Neural cell (in vitro differentiated cells): ENCODE measurements around the gene LRMDA. TPM values are rescaled to one million over a fixed set of nuclear protein-coding genes. Genes with fewer than 3 reads are reported as not detected.

Experiments used
- H2AFZ ChIP-seq: fragments of 200-600, 300-800 bp; sonication (generic), shearing (Covaris generic); 2 replicates; pipeline ENCODE4 v1.6.0; 2014; ENCODE audit warnings: low read depth, mild to moderate bottlenecking, antibody characterized with exemption, low read length, moderate library complexity
- H3F3A ChIP-seq: fragments of 200-600 bp; shearing (Covaris generic); 2 replicates; pipeline ENCODE4 v1.6.1; 2016; ENCODE audit warnings: mild to moderate bottlenecking, moderate library complexity, mixed read lengths, antibody characterized with exemption, low read length; ENCODE audit not compliant: insufficient read depth, poor library complexity, severe bottlenecking
- H3K27ac ChIP-seq: fragments of 200-600, 300-800 bp; sonication (generic), shearing (Covaris generic); 2 replicates; pipeline ENCODE4 v1.5.1; 2014; ENCODE audit warnings: mild to moderate bottlenecking, low read length, moderate library complexity
- H3K27me3 ChIP-seq: fragments of 300-800, 200-600 bp; sonication (generic), shearing (Covaris generic); 2 replicates; pipeline ENCODE4 v1.6.0; 2014; ENCODE audit warnings: mild to moderate bottlenecking, low read depth, low read length, moderate library complexity; ENCODE audit not compliant: insufficient read depth
- H3K36me3 ChIP-seq: fragments of 300-800, 200-600 bp; sonication (generic), shearing (Covaris generic); 2 replicates; pipeline ENCODE4 v1.5.1; 2014; ENCODE audit warnings: mild to moderate bottlenecking, antibody characterized with exemption, low read length, moderate library complexity; ENCODE audit not compliant: insufficient read depth
- H3K4me2 ChIP-seq: fragments of 300-800, 200-600 bp; sonication (generic), shearing (Covaris generic); 2 replicates; pipeline ENCODE4 v1.6.0; 2014; ENCODE audit warnings: mild to moderate bottlenecking, low read length
- H3K4me3 ChIP-seq: fragments of 300-800, 200-600 bp; sonication (generic), shearing (Covaris generic); 2 replicates; pipeline ENCODE4 v1.5.1; 2014; ENCODE audit warnings: mild to moderate bottlenecking, low read length, moderate library complexity
- H3K79me2 ChIP-seq: fragments of 200-600 bp; shearing (Covaris generic); replicated peaks from 2 replicates; pipeline ENCODE4 v1.6.0; 2014; ENCODE audit warnings: mild to moderate bottlenecking, low read length, moderate library complexity; ENCODE audit not compliant: insufficient read depth
- H3K9ac ChIP-seq: fragments of 300-800, 200-600 bp; sonication (generic), shearing (Covaris generic); 2 replicates; pipeline ENCODE4 v1.6.1; 2016; ENCODE audit warnings: mild to moderate bottlenecking, low read length, mixed read lengths
- H3K9me2 ChIP-seq: fragments of 200-600 bp; shearing (Covaris generic); 2 replicates; pipeline ENCODE4 v1.6.1; 2016; ENCODE audit warnings: mild to moderate bottlenecking, low read length, mixed read lengths; ENCODE audit not compliant: insufficient read depth
- H3K9me3 ChIP-seq: fragments of 200-600, 300-800 bp; sonication (generic), shearing (Covaris generic); 2 replicates; pipeline ENCODE4 v1.6.1; 2016; ENCODE audit warnings: mild to moderate bottlenecking, mixed run types, low read length, moderate library complexity, mixed read lengths
- H4K20me1 ChIP-seq: fragments of 200-600 bp; shearing (Covaris generic); 2 replicates; pipeline ENCODE4 v1.6.1; 2016; ENCODE audit warnings: mild to moderate bottlenecking, mixed run types; ENCODE audit not compliant: insufficient read depth
- EP300 ChIP-seq: fragments of 450-650 bp; conservative IDR thresholded peaks from 2 replicates; pipeline ENCODE4 v1.6.1; 2014; ENCODE audit warnings: antibody characterized with exemption, mild to moderate bottlenecking, moderate library complexity; ENCODE audit not compliant: poor library complexity, severe bottlenecking
- EZH2 ChIP-seq: fragments of 200-600, 300-800 bp; shearing (Covaris generic), sonication (generic); IDR thresholded peaks from 2 replicates; pipeline ENCODE4 v1.6.1; 2014; ENCODE audit warnings: antibody characterized with exemption, low read length, borderline replicate concordance, mild to moderate bottlenecking; ENCODE audit not compliant: insufficient read depth, poor library complexity, severe bottlenecking
- MXI1 ChIP-seq: fragments of 450-650 bp; conservative IDR thresholded peaks from 2 replicates; pipeline ENCODE4 v1.6.1; 2014; ENCODE audit warnings: antibody characterized with exemption, mild to moderate bottlenecking; ENCODE audit not compliant: poor library complexity, severe bottlenecking
- POLR2AphosphoS5 ChIP-seq: IDR thresholded peaks from 2 replicates; pipeline ENCODE4 v1.6.1; 2012
- RAD21 ChIP-seq: fragments of 450-650 bp; conservative IDR thresholded peaks from 2 replicates; pipeline ENCODE4 v1.6.1; 2014; ENCODE audit warnings: antibody characterized with exemption, mild to moderate bottlenecking, moderate library complexity
- REST ChIP-seq: IDR thresholded peaks from 2 replicates; pipeline ENCODE4 v1.6.1; 2012; ENCODE audit warnings: borderline replicate concordance
- SMC3 ChIP-seq: fragments of 450-650 bp; conservative IDR thresholded peaks from 2 replicates; pipeline ENCODE4 v1.6.1; 2014; ENCODE audit warnings: antibody characterized with exemption, mild to moderate bottlenecking, moderate library complexity; ENCODE audit not compliant: poor library complexity
- TAF1 ChIP-seq: IDR thresholded peaks from 2 replicates; pipeline ENCODE4 v1.6.1; 2012; ENCODE audit warnings: low read depth
- polyA plus RNA-seq: library from polyadenylated mRNA; depleted of rRNA; stranded (reverse); fragments of >200 nt; gene quantifications from 2 replicates; pipeline ENCODE4 v1.2.3, GENCODE V29; 2014
- TF ChIP-seq, protein P1 (sequence below): fragments of 450-650 bp; IDR thresholded peaks from 2 replicates; pipeline ENCODE4 v1.5.1; 2014; ENCODE audit warnings: antibody characterized with exemption, mild to moderate bottlenecking, moderate library complexity; ENCODE audit not compliant: poor library complexity, severe bottlenecking

LRMDA gene
- polyA plus RNA-seq, 1 donor from 2014 or later: 5.6 TPM

- Histone ChIP-seq H3F3A (no peaks in the 10 kb centered on the region), H3K36me3 (no peaks in the 10 kb centered on the region), H2AFZ (no peak overlapping the region), H3K9ac (no peak overlapping the region), H3K79me2 (no peaks in the 10 kb centered on the region), H3K27ac (no peak overlapping the region), H3K4me3 (no peak overlapping the region), H4K20me1 (no peaks in the 10 kb centered on the region), H3K9me3 (peaks cover 6% of the 10 kb centered on the region), H3K9me2 (no peaks in the 10 kb centered on the region), H3K4me2 (no peak overlapping the region), H3K27me3 (no peaks in the 10 kb centered on the region)
- TF ChIP-seq SMC3 (no peak), RAD21 (no peak), TAF1 (no peak), POLR2AphosphoS5 (no peak), EZH2 (no peak), REST (no peak), MXI1 (no peak), EP300 (no peak)
- TF ChIP-seq, protein P1, sequence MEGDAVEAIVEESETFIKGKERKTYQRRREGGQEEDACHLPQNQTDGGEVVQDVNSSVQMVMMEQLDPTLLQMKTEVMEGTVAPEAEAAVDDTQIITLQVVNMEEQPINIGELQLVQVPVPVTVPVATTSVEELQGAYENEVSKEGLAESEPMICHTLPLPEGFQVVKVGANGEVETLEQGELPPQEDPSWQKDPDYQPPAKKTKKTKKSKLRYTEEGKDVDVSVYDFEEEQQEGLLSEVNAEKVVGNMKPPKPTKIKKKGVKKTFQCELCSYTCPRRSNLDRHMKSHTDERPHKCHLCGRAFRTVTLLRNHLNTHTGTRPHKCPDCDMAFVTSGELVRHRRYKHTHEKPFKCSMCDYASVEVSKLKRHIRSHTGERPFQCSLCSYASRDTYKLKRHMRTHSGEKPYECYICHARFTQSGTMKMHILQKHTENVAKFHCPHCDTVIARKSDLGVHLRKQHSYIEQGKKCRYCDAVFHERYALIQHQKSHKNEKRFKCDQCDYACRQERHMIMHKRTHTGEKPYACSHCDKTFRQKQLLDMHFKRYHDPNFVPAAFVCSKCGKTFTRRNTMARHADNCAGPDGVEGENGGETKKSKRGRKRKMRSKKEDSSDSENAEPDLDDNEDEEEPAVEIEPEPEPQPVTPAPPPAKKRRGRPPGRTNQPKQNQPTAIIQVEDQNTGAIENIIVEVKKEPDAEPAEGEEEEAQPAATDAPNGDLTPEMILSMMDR: no peak
These were observed 383.6 kb downstream of the LRMDA start for GRCh38 chr10:75815066-75815465.

DNA sequence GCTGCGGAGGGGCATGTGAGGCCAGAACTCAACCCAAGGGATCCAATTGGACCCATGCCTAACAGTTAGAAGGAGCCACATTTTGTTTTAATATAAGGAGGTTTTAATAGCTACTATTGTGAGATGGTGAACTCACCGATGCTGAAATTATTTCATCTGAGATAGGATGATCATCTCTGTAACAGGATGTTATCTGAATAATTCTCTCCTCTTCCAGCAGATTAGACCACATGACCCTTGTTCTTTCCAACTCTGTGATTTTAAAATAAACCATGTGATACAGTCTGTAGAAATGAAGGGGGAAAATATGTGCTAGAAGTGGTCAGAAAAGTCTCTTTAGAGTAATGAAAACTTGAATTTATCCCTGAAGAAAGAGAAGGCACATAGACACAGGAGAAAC, 385.8 kb downstream of the LRMDA start:
- no peaks in the 10 kb centered on the region for H3K9me2 ChIP-seq
- no peaks in the 10 kb centered on the region for H3K27me3 ChIP-seq
- H3K79me2 ChIP-seq: no peaks in the 10 kb centered on the region
- no peak overlapping the region for H3K4me2 ChIP-seq
- H2AFZ ChIP-seq: no peak overlapping the region
- peaks cover 6% of the 10 kb centered on the region for H3K9me3 ChIP-seq
- H3F3A ChIP-seq: no peaks in the 10 kb centered on the region
- no peaks in the 10 kb centered on the region for H4K20me1 ChIP-seq
- H3K27ac ChIP-seq: no peak overlapping the region
- no peak overlapping the region for H3K4me3 ChIP-seq
- TF ChIP-seq EZH2 (no peak), REST (no peak), TAF1 (no peak), POLR2AphosphoS5 (no peak), SMC3 (no peak), EP300 (no peak), MXI1 (no peak), RAD21 (no peak)
- TF ChIP-seq, protein P1: no peak
- no peak overlapping the region for H3K9ac ChIP-seq
- no peaks in the 10 kb centered on the region for H3K36me3 ChIP-seq
